A549 (cell line): ENCODE results near the gene PRKAR1B. TPM values are rescaled to one million over a fixed set of nuclear protein-coding genes. Genes with fewer than 3 reads are reported as not detected.

ENCODE experiments used
- ATAC-seq, 2 experiments: fragments of 200-7000 bp in 1 of 2; fragments of >200 bp in 1 of 2; cut with Nextera tagmentation in 1 of 2; cut with Tn5 transposase in 1 of 2; 3 replicates each; pipeline versions ENCODE4 v1.8.0 to v1.9.1; 2018 to 2020; ENCODE audit warnings: mild to moderate bottlenecking in 1 of 2, moderate library complexity in 1 of 2
- CTCF ChIA-PET: fragments of 300-600 bp; sonication (Branson Sonifier 250); formaldehyde crosslinking; extraction: SDS; loops from one replicate; lab custom pipeline; 2021; ENCODE audit warnings: antibody characterized with exemption, inconsistent platforms; lab: Yijun Ruan, JAX
- POLR2A ChIA-PET: fragments of 350-600 bp; formaldehyde crosslinking; extraction: SDS; loops from one replicate; lab custom pipeline; 2021; ENCODE audit warnings: antibody characterized with exemption, inconsistent platforms; lab: Yijun Ruan, JAX
- DNase-seq, 2 experiments: peaks; one replicate each; pipeline versions ENCODE4 v3.0.0 to v3.0.0-alpha.2; 2011 to 2016; ENCODE audit warnings: low read depth in 1 of 2, low spot score in 1 of 2
- FAIRE-seq: peaks from 2 replicates; lab custom pipeline; 2011; peaks lifted over from hg19 to GRCh38; lab: Jason Lieb, UNC
- H3K27ac ChIP-seq, 2 experiments: fragments of >200 bp; sonication (Bioruptor Twin); formaldehyde crosslinking; 3 replicates each; pipeline ENCODE4 v1.5.1; 2016 to 2017
- H3K4me1 ChIP-seq: fragments of >200 bp; sonication (Bioruptor Twin); formaldehyde crosslinking; 3 replicates; pipeline ENCODE4 v1.6.1; 2016
- H3K4me2 ChIP-seq: fragments of >200 bp; sonication (Bioruptor Twin); formaldehyde crosslinking; 3 replicates; pipeline ENCODE4 v1.6.1; 2016
- H3K4me3 ChIP-seq: fragments of >200 bp; sonication (Bioruptor Twin); formaldehyde crosslinking; 3 replicates; pipeline ENCODE4 v1.5.1; 2016
- H3K9me3 ChIP-seq: fragments of >200 bp; sonication (Bioruptor Twin); formaldehyde crosslinking; 3 replicates; pipeline ENCODE4 v1.6.1; 2016
- CBX8 ChIP-seq: fragments of 200-600 bp; sonication (generic); IDR thresholded peaks from 2 replicates; pipeline ENCODE4 v1.6.1; 2016
- CEBPB ChIP-seq, 2 experiments: fragments of >200 bp in 1 of 2; sonication (Bioruptor Twin) in 1 of 2; formaldehyde crosslinking in 1 of 2; IDR thresholded peaks; 2 replicates each; pipeline ENCODE4 v1.6.1; 2012 to 2016
- CHD2 ChIP-seq: fragments of 150-350 bp; IDR thresholded peaks from 2 replicates; pipeline ENCODE4 v1.6.1; 2014; ENCODE audit warnings: low read length; ENCODE audit not compliant: partially characterized antibody
- CHD4 ChIP-seq: fragments of 200-600 bp; sonication (generic); IDR thresholded peaks from 2 replicates; pipeline ENCODE4 v1.6.1; 2016; ENCODE audit warnings: antibody characterized with exemption, mild to moderate bottlenecking, borderline replicate concordance
- E2F6 ChIP-seq: IDR thresholded peaks from 2 replicates; pipeline ENCODE4 v1.6.1; 2012; ENCODE audit warnings: low read depth, borderline replicate concordance
- EHF ChIP-seq: fragments of 250-450 bp; sonication (Bioruptor Pico); IDR thresholded peaks from 2 replicates; pipeline ENCODE4 v1.5.0; 2020; ENCODE audit warnings: mild to moderate bottlenecking
- EHMT2 ChIP-seq: fragments of 200-600 bp; sonication (generic); IDR thresholded peaks from 2 replicates; pipeline ENCODE4 v1.6.1; 2016; ENCODE audit warnings: antibody characterized with exemption, low read depth, mild to moderate bottlenecking, moderate library complexity
- EP300 ChIP-seq, 2 experiments: fragments of >200 bp; sonication (Bioruptor Twin); formaldehyde crosslinking; IDR thresholded peaks; 2 replicates in 1 of 2; 3 replicates in 1 of 2; pipeline ENCODE4 v1.6.1; 2016 to 2017
- ESRRA ChIP-seq: fragments of 150-350 bp; IDR thresholded peaks from 2 replicates; pipeline ENCODE4 v1.6.1; 2014; ENCODE audit warnings: mild to moderate bottlenecking, low read length, borderline replicate concordance
- GATA3 ChIP-seq: IDR thresholded peaks from 2 replicates; pipeline ENCODE4 v1.6.1; 2012; ENCODE audit warnings: borderline replicate concordance
- HDAC2 ChIP-seq: fragments of 200-600 bp; sonication (generic); IDR thresholded peaks from 2 replicates; pipeline ENCODE4 v1.6.1; 2016
- HEYL ChIP-seq: fragments of 250-450 bp; sonication (Bioruptor Pico); IDR thresholded peaks from 2 replicates; pipeline ENCODE4 v1.8.0; 2021; ENCODE audit warnings: mild to moderate bottlenecking, moderate library complexity
- HOXA7 ChIP-seq: fragments of 250-450 bp; sonication (Bioruptor Pico); IDR thresholded peaks from 2 replicates; pipeline ENCODE4 v1.5.0; 2020; ENCODE audit warnings: mild to moderate bottlenecking, moderate library complexity
- JUN ChIP-seq, 2 experiments: fragments of >200 bp; sonication (Bioruptor Twin); formaldehyde crosslinking; IDR thresholded peaks; 2 replicates in 1 of 2; 3 replicates in 1 of 2; pipeline ENCODE4 v1.6.1; 2016 to 2017
- MAZ ChIP-seq: fragments of 150-350 bp; IDR thresholded peaks from 2 replicates; pipeline ENCODE4 v1.6.1; 2014; ENCODE audit warnings: antibody characterized with exemption, low read depth, low read length, borderline replicate concordance
- NR3C1 ChIP-seq: fragments of >200 bp; sonication (Bioruptor Twin); formaldehyde crosslinking; IDR thresholded peaks from 3 replicates; pipeline ENCODE4 v1.6.1; 2017
- PHF8 ChIP-seq: fragments of 200-600 bp; sonication (generic); IDR thresholded peaks from 2 replicates; pipeline ENCODE4 v1.6.1; 2016; ENCODE audit warnings: low read depth, mild to moderate bottlenecking, antibody characterized with exemption, moderate library complexity, borderline replicate concordance
- POLR2A ChIP-seq: IDR thresholded peaks from 2 replicates; pipeline ENCODE4 v1.6.1; 2012; ENCODE audit warnings: mild to moderate bottlenecking, low read length
- POLR2AphosphoS2 ChIP-seq: conservative IDR thresholded peaks from 2 replicates; pipeline ENCODE4 v1.6.1; 2012; ENCODE audit warnings: low read length, improper control_type of control experiment, inconsistent platforms
- RARB ChIP-seq: fragments of 250-450 bp; sonication (Bioruptor Pico); IDR thresholded peaks from 2 replicates; pipeline ENCODE4 v1.8.0; 2021; ENCODE audit warnings: mild to moderate bottlenecking, moderate library complexity
- RCOR1 ChIP-seq: fragments of 150-350 bp; IDR thresholded peaks from 2 replicates; pipeline ENCODE4 v1.6.1; 2014; ENCODE audit warnings: antibody characterized with exemption, low read length, low read depth
- TP53 ChIP-seq: fragments of 250-450 bp; sonication (Bioruptor Pico); IDR thresholded peaks from 2 replicates; pipeline ENCODE4 v1.5.0; 2021; ENCODE audit warnings: mild to moderate bottlenecking, moderate library complexity
- ZC3H11A ChIP-seq: fragments of 450-650 bp; IDR thresholded peaks from 2 replicates; pipeline ENCODE4 v1.6.1; 2014; ENCODE audit warnings: antibody characterized with exemption, mild to moderate bottlenecking
- ZFP36 ChIP-seq: fragments of 450-650 bp; IDR thresholded peaks from 2 replicates; pipeline ENCODE4 v1.6.1; 2014; ENCODE audit warnings: borderline replicate concordance; ENCODE audit not compliant: partially characterized antibody
- WGBS: methylation state at CpG from one replicate; pipeline ENCODE4 v1.1.6; 2017; ENCODE audit errors: missing lambda C conversion rate; 5-methylcytosine and 5-hydroxymethylcytosine counted together
- polyA plus RNA-seq, 4 experiments: library from polyadenylated mRNA; depleted of rRNA in 3 of 4; stranded (reverse); fragments of >200 nt; fragmentation: RNase III in 1 of 4; extraction: RNeasy Plus Mini Kit Qiagen cat#74134 plus additional on column Dnase treatment in 1 of 4; gene quantifications; 2 replicates in 3 of 4; 3 replicates in 1 of 4; pipeline ENCODE4 v1.2.3, GENCODE V29; 2011 to 2017
- TF ChIP-seq, protein P1 (sequence below): fragments of 450-650 bp; IDR thresholded peaks from 2 replicates; pipeline ENCODE4 v1.6.1; 2014; ENCODE audit warnings: antibody characterized with exemption
- TF ChIP-seq, protein P2 (sequence below): fragments of >200 bp; sonication (Bioruptor Twin); formaldehyde crosslinking; IDR thresholded peaks from 3 replicates; pipeline ENCODE4 v1.5.1; 2016
- TF ChIP-seq, protein P3 (sequence below): fragments of 150-350 bp; IDR thresholded peaks from 2 replicates; pipeline ENCODE4 v1.6.1; 2014; ENCODE audit warnings: low read depth, mild to moderate bottlenecking, low read length
- TF ChIP-seq, protein P4 (sequence below): IDR thresholded peaks from 2 replicates; pipeline ENCODE4 v1.6.1; 2012

PRKAR1B gene
- polyA plus RNA-seq, 2 of the 4 experiments (the other 2 are of a cell fraction) = 10.1 to 33.7 TPM

DNA sequence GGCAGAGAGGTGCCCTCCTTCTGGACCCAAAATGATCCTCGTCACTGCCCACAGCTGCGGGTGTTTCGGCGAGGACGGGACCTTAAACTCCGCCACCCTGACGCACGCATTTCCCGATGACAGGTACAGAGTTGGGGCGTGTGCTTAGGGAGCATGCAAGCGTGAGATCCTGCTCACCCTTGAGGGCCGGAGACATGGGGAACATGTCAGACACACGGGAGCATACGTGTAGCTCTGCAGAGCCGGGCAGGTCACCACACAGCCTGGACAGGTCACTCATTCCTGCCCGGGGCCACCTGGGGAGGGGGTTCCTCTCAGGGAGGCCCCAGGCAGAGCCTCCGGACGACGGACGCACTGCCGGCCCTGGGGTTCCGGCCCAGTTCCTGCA lies 149.8 kb downstream of the PRKAR1B start:
- no peak for TF ChIP-seq ZC3H11A
- no peak for TF ChIP-seq CBX8
- TF ChIP-seq E2F6 = no peak
- TF ChIP-seq ZFP36 = no peak
- TF ChIP-seq EP300 (IDR thresholded peaks at IDR 0.05) = no peak
- TF ChIP-seq MAZ = no peak
- no peak for TF ChIP-seq EHMT2
- TF ChIP-seq EHF (CRISPR knock-in tag) = no peak
- TF ChIP-seq, protein P1, sequence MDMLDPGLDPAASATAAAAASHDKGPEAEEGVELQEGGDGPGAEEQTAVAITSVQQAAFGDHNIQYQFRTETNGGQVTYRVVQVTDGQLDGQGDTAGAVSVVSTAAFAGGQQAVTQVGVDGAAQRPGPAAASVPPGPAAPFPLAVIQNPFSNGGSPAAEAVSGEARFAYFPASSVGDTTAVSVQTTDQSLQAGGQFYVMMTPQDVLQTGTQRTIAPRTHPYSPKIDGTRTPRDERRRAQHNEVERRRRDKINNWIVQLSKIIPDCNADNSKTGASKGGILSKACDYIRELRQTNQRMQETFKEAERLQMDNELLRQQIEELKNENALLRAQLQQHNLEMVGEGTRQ = no peak
- no peak for TF ChIP-seq POLR2AphosphoS2
- TF ChIP-seq, protein P2, sequence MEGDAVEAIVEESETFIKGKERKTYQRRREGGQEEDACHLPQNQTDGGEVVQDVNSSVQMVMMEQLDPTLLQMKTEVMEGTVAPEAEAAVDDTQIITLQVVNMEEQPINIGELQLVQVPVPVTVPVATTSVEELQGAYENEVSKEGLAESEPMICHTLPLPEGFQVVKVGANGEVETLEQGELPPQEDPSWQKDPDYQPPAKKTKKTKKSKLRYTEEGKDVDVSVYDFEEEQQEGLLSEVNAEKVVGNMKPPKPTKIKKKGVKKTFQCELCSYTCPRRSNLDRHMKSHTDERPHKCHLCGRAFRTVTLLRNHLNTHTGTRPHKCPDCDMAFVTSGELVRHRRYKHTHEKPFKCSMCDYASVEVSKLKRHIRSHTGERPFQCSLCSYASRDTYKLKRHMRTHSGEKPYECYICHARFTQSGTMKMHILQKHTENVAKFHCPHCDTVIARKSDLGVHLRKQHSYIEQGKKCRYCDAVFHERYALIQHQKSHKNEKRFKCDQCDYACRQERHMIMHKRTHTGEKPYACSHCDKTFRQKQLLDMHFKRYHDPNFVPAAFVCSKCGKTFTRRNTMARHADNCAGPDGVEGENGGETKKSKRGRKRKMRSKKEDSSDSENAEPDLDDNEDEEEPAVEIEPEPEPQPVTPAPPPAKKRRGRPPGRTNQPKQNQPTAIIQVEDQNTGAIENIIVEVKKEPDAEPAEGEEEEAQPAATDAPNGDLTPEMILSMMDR = no peak
- no peak for TF ChIP-seq PHF8
- TF ChIP-seq RARB (CRISPR knock-in tag) = no peak
- no peak for TF ChIP-seq RCOR1
- TF ChIP-seq HEYL (CRISPR knock-in tag) = no peak
- TF ChIP-seq CHD4 = no peak
- no peak for TF ChIP-seq GATA3
- no peak for DNase-seq
- POLR2A ChIA-PET = no interaction called here
- Histone ChIP-seq H3K4me2 (no peak overlapping the region), H3K4me3 (no peak overlapping the region), H3K9me3 (no peaks in the 10 kb centered on the region), H3K4me1 (no peaks in the 10 kb centered on the region), H3K27ac (no peak overlapping the region)
- 93% methylated on average over 13 of the region's 22 CpGs for WGBS
- FAIRE-seq = no peak
- CTCF ChIA-PET = no interaction called here
- no peak for ATAC-seq

GRCh38 chr7:576524-577277 lies 150.4 kb downstream of the PRKAR1B start:
- ChIA-PET POLR2A (no interaction called here), CTCF (no interaction called here)
- 92% methylated on average over 34 of the region's 37 CpGs for WGBS
- no peak for TF ChIP-seq RCOR1
- TF ChIP-seq, protein P3, sequence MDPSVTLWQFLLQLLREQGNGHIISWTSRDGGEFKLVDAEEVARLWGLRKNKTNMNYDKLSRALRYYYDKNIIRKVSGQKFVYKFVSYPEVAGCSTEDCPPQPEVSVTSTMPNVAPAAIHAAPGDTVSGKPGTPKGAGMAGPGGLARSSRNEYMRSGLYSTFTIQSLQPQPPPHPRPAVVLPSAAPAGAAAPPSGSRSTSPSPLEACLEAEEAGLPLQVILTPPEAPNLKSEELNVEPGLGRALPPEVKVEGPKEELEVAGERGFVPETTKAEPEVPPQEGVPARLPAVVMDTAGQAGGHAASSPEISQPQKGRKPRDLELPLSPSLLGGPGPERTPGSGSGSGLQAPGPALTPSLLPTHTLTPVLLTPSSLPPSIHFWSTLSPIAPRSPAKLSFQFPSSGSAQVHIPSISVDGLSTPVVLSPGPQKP = no peak
- TF ChIP-seq CHD2 = no peak
- no peak for TF ChIP-seq CBX8
- TF ChIP-seq ZC3H11A = no peak
- TF ChIP-seq POLR2A = no peak
- no peak for TF ChIP-seq CEBPB (IDR thresholded peaks at IDR 0.05)
- no peak for TF ChIP-seq EP300 (IDR thresholded peaks at IDR 0.05)
- no peak for TF ChIP-seq HDAC2
- no peak for TF ChIP-seq TP53 (CRISPR knock-in tag)
- TF ChIP-seq, protein P4, sequence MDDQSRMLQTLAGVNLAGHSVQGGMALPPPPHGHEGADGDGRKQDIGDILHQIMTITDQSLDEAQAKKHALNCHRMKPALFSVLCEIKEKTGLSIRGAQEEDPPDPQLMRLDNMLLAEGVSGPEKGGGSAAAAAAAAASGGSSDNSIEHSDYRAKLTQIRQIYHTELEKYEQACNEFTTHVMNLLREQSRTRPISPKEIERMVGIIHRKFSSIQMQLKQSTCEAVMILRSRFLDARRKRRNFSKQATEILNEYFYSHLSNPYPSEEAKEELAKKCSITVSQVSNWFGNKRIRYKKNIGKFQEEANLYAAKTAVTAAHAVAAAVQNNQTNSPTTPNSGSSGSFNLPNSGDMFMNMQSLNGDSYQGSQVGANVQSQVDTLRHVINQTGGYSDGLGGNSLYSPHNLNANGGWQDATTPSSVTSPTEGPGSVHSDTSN = no peak
- TF ChIP-seq JUN (IDR thresholded peaks at IDR 0.05) = no peak
- TF ChIP-seq ESRRA = no peak
- no peak for TF ChIP-seq RARB (CRISPR knock-in tag)
- no peak for TF ChIP-seq HOXA7 (CRISPR knock-in tag)
- TF ChIP-seq NR3C1 = no peak
- ATAC-seq (no peak), DNase-seq (no peak), FAIRE-seq (no peak)
- H3K27ac ChIP-seq = no peak overlapping the region
- H3K4me1 ChIP-seq = no peaks in the 10 kb centered on the region
- H3K4me3 ChIP-seq = no peak overlapping the region
- H3K4me2 ChIP-seq = no peak overlapping the region
- H3K9me3 ChIP-seq = no peaks in the 10 kb centered on the region
